ENCODE results near the gene RBMS1. TPM values are rescaled to one million over a fixed set of nuclear protein-coding genes. Genes with fewer than 3 reads are reported as not detected.

RBMS1 gene
- polyA plus RNA-seq, 1 donor (not counting 4 experiments of a cell fraction or from before 2014, with no cell fraction given) = 89.1 TPM

DNA sequence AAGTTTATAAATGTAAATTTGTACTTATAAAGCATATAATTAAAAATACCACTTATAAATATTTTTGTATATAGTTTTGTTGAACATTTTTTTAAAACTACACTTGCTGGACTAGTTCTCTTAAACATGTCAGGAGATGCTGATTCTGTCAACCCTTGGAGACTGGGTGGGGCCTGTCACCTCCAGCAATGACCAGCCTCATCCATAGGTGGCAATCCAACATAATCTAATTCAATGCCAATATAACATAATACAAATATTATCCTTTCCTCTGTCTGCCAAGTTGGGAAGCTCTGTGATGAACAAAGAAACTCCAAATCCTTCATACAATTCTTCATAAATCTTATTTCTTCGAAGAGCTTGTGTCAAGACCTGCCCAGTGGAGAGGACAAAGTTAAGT is 140.4 kb downstream of the RBMS1 start:
- no peaks in the 10 kb centered on the region for H3K27me3 ChIP-seq (ENCODE audit: control insufficient read depth, extremely low read depth, insufficient read depth, low read length)
- FAIRE-seq = no peak
- peaks cover 8% of the 10 kb centered on the region for H4K20me1 ChIP-seq (ENCODE audit: control insufficient read depth, extremely low read depth, insufficient read depth, low read length)
- TF ChIP-seq EZH2 (IDR thresholded peaks at IDR 0.05; ENCODE audit: low read length) (no peak), CTCF (optimal IDR thresholded peaks at IDR 0.05 in 1 of 3, IDR thresholded peaks at IDR 0.05 in 1 of 3, conservative IDR thresholded peaks at IDR 0.05 in 1 of 3; ENCODE audit: extremely low read depth in 1 of 3, insufficient read depth in 2 of 3, low read length in 3 of 3) (peak; percentile 7 to 50 (median 45))
- peaks cover 78% of the 10 kb centered on the region for H3K79me2 ChIP-seq (ENCODE audit: control insufficient read depth, insufficient read depth, low read length)
- H2AFZ ChIP-seq (ENCODE audit: control insufficient read depth, low read length) = no peak overlapping the region
- H3K4me2 ChIP-seq (ENCODE audit: control insufficient read depth, extremely low read depth, insufficient read depth, low read depth, low read length) = no peak overlapping the region
- H3K4me1 ChIP-seq (ENCODE audit: control insufficient read depth, extremely low read depth, insufficient read depth, low read length) = peaks cover 27% of the 10 kb centered on the region
- no peak overlapping the region for H3K9ac ChIP-seq (ENCODE audit: control insufficient read depth, extremely low read depth, insufficient read depth, low read length)
- peaks cover 0 to 7% of the 10 kb centered on the region in 2 experiments for H3K36me3 ChIP-seq (ENCODE audit: control insufficient read depth in 2 of 2, extremely low read depth in 1 of 2, insufficient read depth in 2 of 2, low read length in 2 of 2)
- dilution Hi-C loops (cut with MboI; ENCODE audit: extremely low pct_ligation_motif_present, low sequenced_read_pairs) = no loop called here
- H3K9me3 ChIP-seq (ENCODE audit: control insufficient read depth, low read depth, low read length) = no peaks in the 10 kb centered on the region
- DNase-seq (ENCODE audit: low read depth, low spot score) = no peak
- peak overlapping the region; percentile 52 for H3K27ac ChIP-seq (ENCODE audit: control insufficient read depth, insufficient read depth, low read length)
- no peak overlapping the region for H3K4me3 ChIP-seq (ENCODE audit: control insufficient read depth in 2 of 3, extremely low read depth in 1 of 3, insufficient read depth in 2 of 3, low read depth in 1 of 3, low read length in 3 of 3)
- no peaks in the 10 kb centered on the region for H3K9me1 ChIP-seq (ENCODE audit: control insufficient read depth, extremely low read depth, insufficient read depth, low read length)

- peak; percentile 99 for FAIRE-seq
- peak; percentile 99 for DNase-seq (ENCODE audit: low read depth, low spot score)
- Histone ChIP-seq H3K27ac (ENCODE audit: control insufficient read depth, insufficient read depth, low read length) (peak overlapping the region; percentile 90), H3K9ac (ENCODE audit: control insufficient read depth, extremely low read depth, insufficient read depth, low read length) (no peak overlapping the region), H3K9me3 (ENCODE audit: control insufficient read depth, low read depth, low read length) (no peaks in the 10 kb centered on the region), H3K4me2 (ENCODE audit: control insufficient read depth, extremely low read depth, insufficient read depth, low read depth, low read length) (peak overlapping the region; percentile 82), H3K36me3 (ENCODE audit: control insufficient read depth in 2 of 2, extremely low read depth in 1 of 2, insufficient read depth in 2 of 2, low read length in 2 of 2) (peaks cover 0 to 5% of the 10 kb centered on the region in 2 experiments), H3K79me2 (ENCODE audit: control insufficient read depth, insufficient read depth, low read length) (peaks cover 78% of the 10 kb centered on the region), H3K4me3 (ENCODE audit: control insufficient read depth in 2 of 3, extremely low read depth in 1 of 3, insufficient read depth in 2 of 3, low read depth in 1 of 3, low read length in 3 of 3) (peak overlapping the region in 1 of 3 experiments; percentile 43), H2AFZ (ENCODE audit: control insufficient read depth, low read length) (no peak overlapping the region), H3K27me3 (ENCODE audit: control insufficient read depth, extremely low read depth, insufficient read depth, low read length) (no peaks in the 10 kb centered on the region), H4K20me1 (ENCODE audit: control insufficient read depth, extremely low read depth, insufficient read depth, low read length) (peaks cover 8% of the 10 kb centered on the region), H3K9me1 (ENCODE audit: control insufficient read depth, extremely low read depth, insufficient read depth, low read length) (no peaks in the 10 kb centered on the region), H3K4me1 (ENCODE audit: control insufficient read depth, extremely low read depth, insufficient read depth, low read length) (peaks cover 23% of the 10 kb centered on the region)
- TF ChIP-seq EZH2 (IDR thresholded peaks at IDR 0.05; ENCODE audit: low read length) (no peak), CTCF (optimal IDR thresholded peaks at IDR 0.05 in 1 of 3, IDR thresholded peaks at IDR 0.05 in 1 of 3, conservative IDR thresholded peaks at IDR 0.05 in 1 of 3; ENCODE audit: extremely low read depth in 1 of 3, insufficient read depth in 2 of 3, low read length in 3 of 3) (no peak)
- dilution Hi-C loops (cut with MboI; ENCODE audit: extremely low pct_ligation_motif_present, low sequenced_read_pairs) = no loop called here
These were observed 141.1 kb downstream of the RBMS1 start for GRCh38 chr2:160352500-160352899.

Data from keratinocyte (primary cell).